Posterior vena cava (tissue), 2 donors: Measurements from ENCODE around the gene SRP9. TPM values are rescaled to one million over a fixed set of nuclear protein-coding genes. Genes with fewer than 3 reads are reported as not detected.

Source experiments
- DNase-seq: peaks from one replicate; pipeline ENCODE4 v3.0.0-alpha.2; 2020; ENCODE audit warnings: low spot score
- intact Hi-C, 2 donors: fragments of 100-400 bp; cut with DNase I; formaldehyde crosslinking; loops; one replicate each; pipeline versions ENCODE4 v1.14.1 to v1.14.2; 2022 to 2023
- long read RNA-seq, 2 donors: library from polyadenylated mRNA; unstranded; transcript quantifications; one replicate each; pipeline ENCODE4 v2.0.0, GENCODE V29; 2020 to 2021
- total RNA-seq, 2 donors: library from RNA; stranded (reverse); fragmentation: NEBNext Ultra II Directional; extraction: Animal tissue kit (Norgen Biotek cat#: 25700); gene quantifications; one replicate each; pipeline ENCODE4 v1.2.1, GENCODE V29; 2021
- donor health status: DM: yes; HTN: yes; CAD: no.
- donor health status: DM: yes; HTN: yes; CAD: no.

SRP9 gene
- 100 to 1,000 TPM; 167 to 207 TPM for total RNA-seq
- long read RNA-seq, donor 1, transcript SRP9-201 (3 exons, 1,480 nt): major isoform, 40 of 50 reads
- long read RNA-seq, donor 1, partial matches to known transcripts: 0 of 50 reads
- long read RNA-seq, donor 1, other reads (novel, unspliced or antisense): 7 of 50 reads
- long read RNA-seq, donor 2, transcript SRP9-201 (3 exons, 1,480 nt): major isoform, 228 of 257 reads
- long read RNA-seq, donor 2, transcript SRP9-203 (4 exons, 1,596 nt): minor isoform, 17 of 257 reads
- long read RNA-seq, donor 2, partial matches to known transcripts: 1 of 257 reads
- long read RNA-seq, donor 2, other reads (novel, unspliced or antisense): 11 of 257 reads

DNA sequence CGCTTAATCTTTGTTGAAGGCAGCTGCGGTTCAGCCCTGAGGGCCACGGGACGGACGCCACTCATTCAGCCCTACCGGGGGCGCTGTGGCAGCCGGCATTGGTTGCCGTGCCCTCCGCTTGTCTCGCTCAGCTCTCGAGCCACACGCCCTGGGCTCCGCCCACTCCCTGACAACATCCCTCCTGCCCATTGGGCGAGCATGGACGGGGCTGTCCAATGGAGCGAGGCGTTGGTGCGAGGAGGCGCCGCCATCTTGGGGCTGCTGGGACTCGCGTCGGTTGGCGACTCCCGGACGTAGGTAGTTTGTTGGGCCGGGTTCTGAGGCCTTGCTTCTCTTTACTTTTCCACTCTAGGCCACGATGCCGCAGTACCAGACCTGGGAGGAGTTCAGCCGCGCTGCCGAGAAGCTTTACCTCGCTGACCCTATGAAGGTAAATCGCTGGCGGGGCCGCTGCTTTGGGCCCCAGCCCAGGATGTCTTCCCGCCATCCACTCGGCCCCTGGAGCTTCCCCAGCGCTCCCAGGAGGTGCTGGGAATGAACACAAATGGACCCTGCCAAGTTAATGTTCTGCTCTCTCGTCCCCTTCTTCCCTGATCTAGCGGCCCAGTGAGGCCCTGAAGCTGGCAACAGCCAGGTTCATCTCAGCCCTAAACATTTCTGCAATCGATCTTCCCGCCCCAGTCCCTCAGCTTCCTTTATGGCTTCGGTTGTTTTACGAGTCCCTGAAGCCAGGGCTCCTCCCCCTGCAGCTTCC is at the start of gene SRP9:
Gene SRP9 (plus strand): TSS at position 244 of the 754 bp plus-strand sequence. CDS start 115 bp downstream, at position 359.
- DNase-seq: peak; percentile 100
- intact Hi-C loops: loop anchor here in 1 of 2 donors (2.0 to 10.0 kb wide), 4 partner anchors 67 to 223 kb away; no protein-coding TSS in a partner anchor

- no peak for DNase-seq
- intact Hi-C loops: no loop called here
These were observed 46.1 kb upstream of the SRP9 start for GRCh38 chr1:225731491-225731890.

GRCh38 chr1:225733254-225733653 is 44.4 kb upstream of the SRP9 start:
- intact Hi-C loops: no loop called here
- no peak for DNase-seq

DNA sequence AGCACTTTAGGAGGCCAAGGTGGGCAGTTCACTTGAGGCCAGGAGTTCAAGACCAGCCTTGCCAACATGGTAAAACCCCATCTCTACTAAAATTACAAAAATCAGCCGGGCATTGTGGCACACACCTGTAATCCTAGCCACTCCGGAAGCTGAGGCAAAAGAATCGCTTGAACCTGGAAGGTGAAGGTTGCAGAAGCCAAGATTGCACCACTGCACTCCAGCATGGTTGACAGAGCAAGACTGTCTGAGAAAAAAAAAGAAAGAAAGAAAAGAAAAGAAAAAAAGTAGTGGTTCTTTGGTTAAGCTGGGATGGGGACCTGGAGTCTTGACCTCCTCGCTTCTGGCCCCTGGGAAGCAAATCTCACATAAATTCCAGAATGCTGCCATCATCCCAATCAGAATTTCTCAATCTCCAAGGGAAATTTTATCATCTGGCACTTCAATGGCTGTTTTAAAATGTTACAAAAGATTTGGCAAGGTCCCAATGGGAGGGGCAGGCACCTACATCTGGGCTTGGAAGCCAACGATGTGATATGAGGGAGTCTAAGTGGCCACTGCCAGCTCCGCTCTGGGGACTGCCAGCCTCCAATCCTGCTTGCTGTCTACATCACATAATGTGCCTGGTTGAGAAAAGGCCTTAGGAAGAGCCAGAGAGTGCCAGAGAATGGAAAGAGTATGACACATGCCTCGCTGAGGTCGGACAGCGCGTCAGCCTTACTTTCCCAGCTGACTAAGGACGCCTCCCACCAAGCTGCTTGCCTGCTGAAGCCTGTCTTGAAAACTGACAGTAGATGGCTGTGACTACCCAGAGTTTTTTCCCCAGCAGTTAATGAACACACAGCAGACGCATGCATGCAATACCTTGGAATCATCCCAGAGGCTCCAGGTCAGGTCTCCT is 42.1 kb upstream of the SRP9 start:
- intact Hi-C loops: no loop called here
- DNase-seq: peak; percentile 93

GRCh38 chr1:225736437-225737098 is 41.1 kb upstream of the SRP9 start:
- intact Hi-C loops: no loop called here
- DNase-seq: no peak

DNA sequence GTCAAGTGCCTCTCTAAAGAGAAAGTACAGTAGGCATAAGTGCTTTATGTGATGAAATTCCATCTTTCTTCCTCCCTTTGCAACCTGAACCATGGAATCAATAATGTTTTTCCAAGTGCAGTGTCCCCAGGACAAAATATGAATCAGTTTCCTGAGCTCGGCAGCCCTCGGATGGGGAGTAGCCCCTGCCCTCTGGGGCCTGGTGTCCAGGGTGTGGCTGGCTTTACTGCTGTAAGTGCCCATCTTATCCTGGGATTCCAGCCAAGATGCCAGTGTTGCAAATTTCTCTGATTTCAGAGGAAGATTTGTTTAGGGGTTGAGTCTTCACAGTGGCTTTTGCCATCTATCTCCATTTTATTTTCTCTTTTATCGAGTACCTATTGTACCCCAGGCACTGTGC is 40.5 kb upstream of the SRP9 start:
- intact Hi-C loops: no loop called here
- no peak for DNase-seq

DNA sequence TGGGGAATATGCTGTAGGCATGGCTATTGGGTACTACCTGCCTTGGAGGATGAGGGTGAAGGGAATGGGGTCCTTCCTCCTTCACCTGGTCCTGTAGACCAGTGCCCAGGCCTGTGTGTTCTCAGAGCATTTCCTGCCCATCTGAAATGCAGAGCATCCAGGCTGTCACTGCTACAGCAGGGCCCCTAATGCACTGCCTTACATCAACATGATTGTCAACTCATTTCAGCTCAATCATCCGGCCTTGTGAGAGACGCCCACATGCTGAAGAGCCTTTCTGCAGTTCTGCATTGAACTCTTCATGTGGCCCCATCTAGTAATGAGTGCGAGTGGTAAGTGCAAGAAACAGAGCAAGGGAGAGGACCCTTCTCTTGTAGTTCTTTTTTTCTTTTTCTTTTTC is 39.8 kb upstream of the SRP9 start:
- intact Hi-C loops: no loop called here
- DNase-seq: no peak

DNA sequence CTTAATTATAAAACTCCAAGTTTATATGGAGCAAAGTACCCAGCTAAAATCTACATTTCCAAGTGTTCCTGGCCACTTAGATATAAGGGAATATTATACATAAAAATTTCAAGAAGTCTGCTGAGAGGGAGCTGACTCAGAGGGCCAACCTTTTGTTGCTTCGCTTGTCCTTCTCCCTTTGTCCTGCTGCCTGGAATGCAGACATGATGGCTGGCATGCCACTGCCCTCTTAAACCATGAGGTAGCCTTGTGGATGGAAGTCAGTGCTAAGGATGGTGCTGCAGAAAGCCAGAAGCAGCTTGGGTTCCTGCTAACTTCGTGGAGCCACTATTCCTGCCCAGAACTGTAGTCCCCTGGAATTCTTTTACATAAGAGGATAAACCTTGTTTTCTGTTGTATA is 38.9 kb upstream of the SRP9 start:
- DNase-seq: no peak
- intact Hi-C loops: no loop called here

DNA sequence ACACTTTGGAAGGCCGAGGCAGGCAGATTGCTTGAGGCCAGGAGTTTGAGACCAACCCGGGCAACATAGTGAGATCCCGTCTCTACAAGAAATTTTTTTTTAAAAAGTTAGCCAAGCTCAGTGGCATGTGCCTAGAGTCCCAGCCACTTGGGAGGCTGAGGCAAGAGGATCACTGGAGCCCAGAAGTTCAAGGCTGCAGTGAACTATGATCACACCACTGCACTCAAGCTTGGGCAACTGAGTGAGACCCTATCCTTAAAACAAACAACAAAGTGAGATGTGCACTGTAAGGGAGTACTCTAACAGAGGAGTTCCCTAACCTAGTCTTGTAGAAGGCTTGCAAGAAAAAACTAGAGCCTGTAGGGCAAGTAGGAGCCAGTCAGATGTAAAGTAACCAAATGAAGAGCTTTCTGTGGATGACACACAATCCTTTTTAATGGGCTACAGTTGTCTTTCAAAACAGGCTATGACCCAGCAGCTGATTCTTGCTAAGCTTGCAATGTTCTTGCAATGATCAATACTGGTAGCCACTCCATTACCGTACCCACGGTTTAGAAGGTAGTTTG is 38.0 kb upstream of the SRP9 start:
- no peak for DNase-seq
- intact Hi-C loops: no loop called here

GRCh38 chr1:225744745-225745144 is 32.9 kb upstream of the SRP9 start:
- intact Hi-C loops: no loop called here

DNA sequence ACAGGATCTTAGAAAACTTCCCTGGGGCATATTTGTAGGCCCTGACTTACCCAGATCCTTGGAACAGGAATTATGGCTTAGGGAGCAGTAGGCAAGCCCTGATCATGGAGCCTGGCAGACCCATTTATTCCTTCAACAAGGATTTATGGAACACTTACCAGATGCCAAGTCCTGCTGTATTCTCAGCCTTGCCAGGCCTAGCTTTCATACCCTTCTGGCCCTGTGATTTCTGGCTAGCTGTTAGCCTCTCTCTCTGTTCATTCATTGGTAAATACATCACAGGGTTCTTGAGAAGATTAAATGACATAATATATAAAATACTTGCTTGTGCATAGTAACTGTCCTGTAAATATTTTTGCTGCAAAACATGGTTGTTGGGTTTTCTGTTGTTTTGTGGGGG is 32.4 kb upstream of the SRP9 start:
- intact Hi-C loops: no loop called here

More at GRCh38 chr1:225744745-225745144, 32.9 kb upstream of the SRP9 start:
- DNase-seq: no peak

DNA sequence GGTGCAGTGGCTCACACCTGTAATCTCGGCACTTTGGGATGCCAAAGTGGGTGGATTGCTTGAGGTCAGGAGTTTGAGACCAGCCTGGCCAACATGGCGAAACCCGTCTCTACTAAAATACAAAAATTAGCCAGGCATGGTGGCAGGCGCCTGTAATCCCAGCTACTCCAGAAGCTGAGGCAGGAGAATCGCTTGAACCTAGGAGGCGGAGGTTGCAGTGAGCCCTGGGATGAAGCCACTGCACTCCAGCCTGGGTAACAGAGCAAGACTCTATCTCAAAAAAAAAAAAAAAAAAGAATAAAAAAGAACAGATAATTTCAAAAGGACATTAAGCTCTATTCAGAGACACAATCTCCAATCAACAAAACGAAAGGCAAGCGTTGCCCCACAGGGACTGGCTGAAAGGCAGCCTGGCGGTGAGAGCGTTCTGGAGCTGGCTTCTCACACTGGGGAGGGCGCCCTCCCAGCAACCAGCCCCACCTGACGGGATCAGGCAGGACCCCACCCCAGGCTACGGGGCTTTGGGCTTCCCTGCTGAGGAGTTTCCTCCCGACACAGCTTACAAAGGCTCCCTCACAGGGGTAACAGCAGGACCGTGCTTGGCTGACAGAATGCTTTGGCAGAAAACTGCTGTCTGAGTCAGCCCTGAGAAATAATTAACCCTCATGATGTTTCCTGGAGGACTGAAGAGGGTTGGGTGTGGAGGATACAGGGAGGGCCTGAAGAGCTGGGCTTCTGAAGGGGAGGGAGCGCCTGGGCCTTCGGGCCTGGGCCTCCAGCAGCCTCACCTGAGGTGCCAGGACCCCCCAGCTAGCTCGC is 31.1 kb upstream of the SRP9 start:
- DNase-seq: peak; percentile 86
- intact Hi-C loops: loop anchor here in 1 of 2 donors (1.0 kb wide), 1 partner anchor 17 kb away; no protein-coding TSS in a partner anchor

More for the DNA sequence above, 32.4 kb upstream of the SRP9 start:
- DNase-seq: no peak

GRCh38 chr1:225747566-225747965 is 30.1 kb upstream of the SRP9 start:
- no peak for DNase-seq
- intact Hi-C loops: loop anchor here in 1 of 2 donors (1.0 kb wide), 1 partner anchor 16 kb away; no protein-coding TSS in a partner anchor

- DNase-seq: no peak
- intact Hi-C loops: no loop called here
These were observed 29.1 kb upstream of the SRP9 start for GRCh38 chr1:225748529-225748928.

DNA sequence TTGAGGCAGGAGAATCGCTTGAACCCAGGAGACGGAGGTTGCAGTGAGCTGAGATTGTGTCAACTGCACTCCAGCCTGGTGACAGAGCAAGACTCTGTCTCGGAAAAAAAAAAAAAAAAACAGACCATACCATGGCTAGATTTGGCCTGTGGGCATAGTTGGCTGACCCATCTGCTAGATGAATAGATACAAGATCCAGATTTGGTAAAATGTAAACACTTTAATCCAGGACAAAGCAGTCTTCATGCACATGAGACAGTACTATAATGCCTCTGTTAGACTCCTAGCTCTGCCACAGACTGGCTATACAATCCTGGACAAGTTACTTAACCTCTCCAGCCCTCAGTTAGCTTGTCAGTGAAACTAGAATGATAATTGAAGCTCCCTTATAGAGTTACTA is 27.9 kb upstream of the SRP9 start:
- DNase-seq: no peak
- intact Hi-C loops: no loop called here

DNA sequence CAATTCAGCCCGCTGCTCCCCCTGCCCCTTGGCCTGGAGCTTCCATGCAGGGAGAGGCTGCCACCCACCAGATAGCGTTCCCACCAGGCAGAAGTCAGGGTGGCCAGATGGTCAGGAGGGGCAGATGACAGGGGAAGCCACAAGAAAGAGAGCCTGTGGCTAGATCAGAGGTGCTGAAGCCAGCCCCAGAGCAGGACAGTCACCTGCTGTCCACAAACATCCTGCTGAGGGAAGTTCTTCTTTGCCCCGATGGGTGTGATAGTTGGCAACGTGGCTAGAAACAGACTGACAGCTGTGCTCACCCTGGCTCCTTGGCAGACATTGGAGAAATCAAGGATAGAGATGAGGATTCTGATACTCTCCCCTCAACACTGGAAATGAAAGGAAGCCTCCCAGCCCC is 27.2 kb upstream of the SRP9 start:
- no peak for DNase-seq
- intact Hi-C loops: no loop called here

- no peak for DNase-seq
- intact Hi-C loops: no loop called here
These were observed 26.5 kb upstream of the SRP9 start for GRCh38 chr1:225750875-225751824.
